ENCODE results near the gene CD4.

CD4 gene

GRCh38 chr12:6858799-6859198, 69.5 kb downstream of the CD4 start:
- Histone ChIP-seq H3K9me3 (ENCODE audit: control insufficient read depth, insufficient read depth, low read depth, low read length) (no peaks in the 10 kb centered on the region), H3K27ac (ENCODE audit: extremely low read depth, low read depth, low read length) (no peak overlapping the region), H3K36me3 (ENCODE audit: control insufficient read depth in 2 of 2, insufficient read depth in 1 of 2, low read length in 2 of 2) (peaks cover 23 to 94% of the 10 kb centered on the region in 2 experiments), H3K4me3 (ENCODE audit: low read depth, low read length) (no peak overlapping the region), H3K4me1 (ENCODE audit: control insufficient read depth, insufficient read depth, low read length) (no peaks in the 10 kb centered on the region)
- no peak for TF ChIP-seq ZFP69B (tag by site-specific recombination; IDR thresholded peaks at IDR 0.05)
- TF ChIP-seq ZNF514 (tag by site-specific recombination; IDR thresholded peaks at IDR 0.05), result no peak
- no peak for TF ChIP-seq KLF17 (tag by site-specific recombination; IDR thresholded peaks at IDR 0.05)
- TF ChIP-seq ZNF175 (tag by site-specific recombination; IDR thresholded peaks at IDR 0.05), result no peak
- TF ChIP-seq ZNF701 (tag by site-specific recombination; IDR thresholded peaks at IDR 0.05), result no peak
- no peak for TF ChIP-seq ZNF140 (tag by site-specific recombination; IDR thresholded peaks at IDR 0.05)
- no peak for TF ChIP-seq ZNF341 (tag by site-specific recombination; IDR thresholded peaks at IDR 0.05; ENCODE audit: low read depth)
- TF ChIP-seq KLF8 (tag by site-specific recombination; IDR thresholded peaks at IDR 0.05), result no peak
- no peak for TF ChIP-seq ZNF148 (tag by site-specific recombination; IDR thresholded peaks at IDR 0.05; ENCODE audit: borderline replicate concordance)
- no peak for TF ChIP-seq ZNF585B (tag by site-specific recombination; IDR thresholded peaks at IDR 0.05)
- no peak for TF ChIP-seq ZNF112 (tag by site-specific recombination; IDR thresholded peaks at IDR 0.05)
- TF ChIP-seq ZBTB20 (tag by site-specific recombination; IDR thresholded peaks at IDR 0.05), result no peak
- ChIA-PET CTCF (interaction anchor here (0.7 kb wide), 2 partner anchors 80 to 105 kb away, joined by 3 read pairs; no protein-coding TSS in a partner anchor), POLR2A (no interaction called here)

- ChIA-PET POLR2A (interaction anchor here (0.6 to 2.2 kb wide), 2 partner anchors 9 to 49 kb away, joined by 3 to 14 read pairs; partner anchors contain the start of genes CDCA3 and USP5), CTCF (interaction anchor here (0.6 to 1.3 kb wide), 3 partner anchors 9 to 107 kb away, joined by 3 to 6 read pairs (median 4); partner anchors contain the start of genes MLF2 and SPSB2)
- Histone ChIP-seq H3K4me1 (ENCODE audit: control insufficient read depth, insufficient read depth, low read length) (no peaks in the 10 kb centered on the region), H3K27ac (ENCODE audit: extremely low read depth, low read depth, low read length) (no peak overlapping the region), H3K4me3 (ENCODE audit: low read depth, low read length) (no peak overlapping the region), H3K36me3 (ENCODE audit: control insufficient read depth in 2 of 2, insufficient read depth in 1 of 2, low read length in 2 of 2) (peaks cover 23 to 97% of the 10 kb centered on the region in 2 experiments), H3K9me3 (ENCODE audit: control insufficient read depth, insufficient read depth, low read depth, low read length) (no peaks in the 10 kb centered on the region)
- TF ChIP-seq GLIS2 (tag by site-specific recombination; IDR thresholded peaks at IDR 0.05) (no peak), ZNF398 (tag by site-specific recombination; IDR thresholded peaks at IDR 0.05) (no peak), ZNF18 (tag by site-specific recombination; IDR thresholded peaks at IDR 0.05) (no peak), PRDM4 (tag by site-specific recombination; IDR thresholded peaks at IDR 0.05) (no peak), ZNF513 (tag by site-specific recombination; IDR thresholded peaks at IDR 0.05) (no peak), ZNF521 (tag by site-specific recombination; IDR thresholded peaks at IDR 0.05) (no peak), IKZF3 (tag by site-specific recombination; IDR thresholded peaks at IDR 0.05) (no peak), ZNF560 (tag by site-specific recombination; IDR thresholded peaks at IDR 0.05; ENCODE audit: borderline replicate concordance) (no peak), ZNF155 (tag by site-specific recombination; IDR thresholded peaks at IDR 0.05) (no peak), MZF1 (tag by site-specific recombination; IDR thresholded peaks at IDR 0.05; ENCODE audit: borderline replicate concordance) (no peak), ZNF223 (tag by site-specific recombination; IDR thresholded peaks at IDR 0.05) (no peak), ZNF792 (tag by site-specific recombination; IDR thresholded peaks at IDR 0.05) (no peak)
Measured at GRCh38 chr12:6860116-6860515, 70.8 kb downstream of the CD4 start.
